HG03439 (cell line): Measurements from ENCODE around the gene CD300H.
"Not testable (repeated sequence)": the region's sequence is repeated elsewhere in the genome, so short reads cannot be mapped to it uniquely, and the experiment has no call there.

Experiments used
- ATAC-seq: cut with Tn5 transposase; IDR thresholded peaks from one replicate; pipeline ENCODE4 v1.9.1; 2021; ENCODE audit warnings: mild to moderate bottlenecking, moderate library complexity; ENCODE audit not compliant: unreplicated experiment

CD300H gene

GRCh38 chr17:74585711-74586110, 18.4 kb upstream of the CD300H start:
- ATAC-seq, result no peak

GRCh38 chr17:74584292-74585060, 17.2 kb upstream of the CD300H start:
- no peak for ATAC-seq

GRCh38 chr17:74582633-74583032, 15.3 kb upstream of the CD300H start:
- no peak for ATAC-seq

- ATAC-seq, result no peak
Measured at GRCh38 chr17:74579900-74580299, 12.6 kb upstream of the CD300H start.

GRCh38 chr17:74578979-74579378, 11.7 kb upstream of the CD300H start:
- no peak for ATAC-seq

GRCh38 chr17:74574489-74575142, 7.3 kb upstream of the CD300H start:
- no peak for ATAC-seq

- ATAC-seq, result not testable (repeated sequence)
Measured at GRCh38 chr17:74573635-74574034, 6.3 kb upstream of the CD300H start.

GRCh38 chr17:74573169-74573568, 5.9 kb upstream of the CD300H start:
- no peak for ATAC-seq

- ATAC-seq, result no peak
Measured at GRCh38 chr17:74571621-74572270, 4.4 kb upstream of the CD300H start.

- no peak for ATAC-seq
Measured at GRCh38 chr17:74569020-74570003, 2.0 kb upstream of the CD300H start.

GRCh38 chr17:74568106-74568873, 981 bp upstream of the CD300H start:
- ATAC-seq, result no peak

- ATAC-seq, result no peak
Measured at GRCh38 chr17:74566132-74566753, 1.1 kb downstream of the CD300H start.

- no peak for ATAC-seq
Measured at GRCh38 chr17:74565126-74565525, 2.2 kb downstream of the CD300H start.

GRCh38 chr17:74563358-74563757, 4.0 kb downstream of the CD300H start:
- ATAC-seq, result no peak

GRCh38 chr17:74561586-74561985, 5.7 kb downstream of the CD300H start:
- ATAC-seq, result no peak

GRCh38 chr17:74558882-74559519, 8.3 kb downstream of the CD300H start:
- ATAC-seq, result no peak

- not testable (repeated sequence) for ATAC-seq
Measured at GRCh38 chr17:74558402-74558801, 8.9 kb downstream of the CD300H start.

- ATAC-seq, result no peak
Measured at GRCh38 chr17:74555427-74555940, 11.8 kb downstream of the CD300H start.

- no peak for ATAC-seq
Measured at GRCh38 chr17:74554909-74555308, 12.4 kb downstream of the CD300H start.
